WI38 (cell line): ENCODE data around the gene VASN.

Source experiments
- H3K4me3 ChIP-seq: 2 replicates; pipeline ENCODE4 v1.5.1; 2011; ENCODE audit warnings: low read depth, mild to moderate bottlenecking, control low read depth, low read length
- TF ChIP-seq, protein P1 (sequence below): IDR thresholded peaks from 2 replicates; pipeline ENCODE4 v1.5.1; 2012; ENCODE audit warnings: low read depth, mild to moderate bottlenecking, control low read depth, low read length

Gene VASN

DNA sequence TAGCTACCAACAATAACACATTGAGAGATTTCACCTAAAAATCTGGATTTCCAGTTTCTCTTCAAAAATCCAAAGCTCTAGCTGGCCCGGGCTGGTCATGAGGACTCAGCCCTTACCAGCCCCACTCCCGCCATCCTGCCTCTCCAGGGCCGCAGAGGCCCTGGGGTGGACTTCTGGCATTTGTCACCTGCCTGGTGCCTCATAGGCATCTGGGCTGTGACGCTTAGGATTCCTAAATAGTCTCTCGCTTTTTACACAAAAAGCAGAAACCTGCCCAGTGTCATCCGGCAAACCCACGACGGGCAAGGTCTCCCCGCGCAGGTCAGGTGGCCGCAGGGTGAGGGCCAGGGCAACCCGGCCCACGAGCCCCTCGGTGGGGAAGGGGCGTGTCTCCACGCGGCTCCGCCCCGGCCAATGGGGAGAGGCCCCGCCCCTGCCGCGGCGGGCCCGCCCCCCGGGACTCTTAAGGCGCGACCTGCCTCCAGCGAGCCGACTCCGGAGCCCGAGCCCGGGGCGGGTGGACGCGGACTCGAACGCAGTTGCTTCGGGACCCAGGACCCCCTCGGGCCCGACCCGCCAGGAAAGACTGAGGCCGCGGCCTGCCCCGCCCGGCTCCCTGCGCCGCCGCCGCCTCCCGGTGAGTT, at the start of gene VASN:
Gene VASN, plus strand, starts transcription at position 492 of the 644 bp plus-strand sequence. CDS start 9,030 bp downstream, outside the sequence.
- H3K4me3 ChIP-seq = peak within 1 kb of the TSS; percentile 97
- TF ChIP-seq, protein P1, sequence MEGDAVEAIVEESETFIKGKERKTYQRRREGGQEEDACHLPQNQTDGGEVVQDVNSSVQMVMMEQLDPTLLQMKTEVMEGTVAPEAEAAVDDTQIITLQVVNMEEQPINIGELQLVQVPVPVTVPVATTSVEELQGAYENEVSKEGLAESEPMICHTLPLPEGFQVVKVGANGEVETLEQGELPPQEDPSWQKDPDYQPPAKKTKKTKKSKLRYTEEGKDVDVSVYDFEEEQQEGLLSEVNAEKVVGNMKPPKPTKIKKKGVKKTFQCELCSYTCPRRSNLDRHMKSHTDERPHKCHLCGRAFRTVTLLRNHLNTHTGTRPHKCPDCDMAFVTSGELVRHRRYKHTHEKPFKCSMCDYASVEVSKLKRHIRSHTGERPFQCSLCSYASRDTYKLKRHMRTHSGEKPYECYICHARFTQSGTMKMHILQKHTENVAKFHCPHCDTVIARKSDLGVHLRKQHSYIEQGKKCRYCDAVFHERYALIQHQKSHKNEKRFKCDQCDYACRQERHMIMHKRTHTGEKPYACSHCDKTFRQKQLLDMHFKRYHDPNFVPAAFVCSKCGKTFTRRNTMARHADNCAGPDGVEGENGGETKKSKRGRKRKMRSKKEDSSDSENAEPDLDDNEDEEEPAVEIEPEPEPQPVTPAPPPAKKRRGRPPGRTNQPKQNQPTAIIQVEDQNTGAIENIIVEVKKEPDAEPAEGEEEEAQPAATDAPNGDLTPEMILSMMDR = no peak

GRCh38 chr16:4322121-4323052, 49.3 kb upstream of the VASN start:
- H3K4me3 ChIP-seq = no peak overlapping the region
- TF ChIP-seq, protein P1 = no peak

GRCh38 chr16:4323071-4323844, 48.4 kb upstream of the VASN start:
- no peak overlapping the region for H3K4me3 ChIP-seq
- TF ChIP-seq, protein P1 = no peak

- TF ChIP-seq, protein P1 = no peak
- no peak overlapping the region for H3K4me3 ChIP-seq
These were observed 47.7 kb upstream of the VASN start for GRCh38 chr16:4323845-4324488.

DNA sequence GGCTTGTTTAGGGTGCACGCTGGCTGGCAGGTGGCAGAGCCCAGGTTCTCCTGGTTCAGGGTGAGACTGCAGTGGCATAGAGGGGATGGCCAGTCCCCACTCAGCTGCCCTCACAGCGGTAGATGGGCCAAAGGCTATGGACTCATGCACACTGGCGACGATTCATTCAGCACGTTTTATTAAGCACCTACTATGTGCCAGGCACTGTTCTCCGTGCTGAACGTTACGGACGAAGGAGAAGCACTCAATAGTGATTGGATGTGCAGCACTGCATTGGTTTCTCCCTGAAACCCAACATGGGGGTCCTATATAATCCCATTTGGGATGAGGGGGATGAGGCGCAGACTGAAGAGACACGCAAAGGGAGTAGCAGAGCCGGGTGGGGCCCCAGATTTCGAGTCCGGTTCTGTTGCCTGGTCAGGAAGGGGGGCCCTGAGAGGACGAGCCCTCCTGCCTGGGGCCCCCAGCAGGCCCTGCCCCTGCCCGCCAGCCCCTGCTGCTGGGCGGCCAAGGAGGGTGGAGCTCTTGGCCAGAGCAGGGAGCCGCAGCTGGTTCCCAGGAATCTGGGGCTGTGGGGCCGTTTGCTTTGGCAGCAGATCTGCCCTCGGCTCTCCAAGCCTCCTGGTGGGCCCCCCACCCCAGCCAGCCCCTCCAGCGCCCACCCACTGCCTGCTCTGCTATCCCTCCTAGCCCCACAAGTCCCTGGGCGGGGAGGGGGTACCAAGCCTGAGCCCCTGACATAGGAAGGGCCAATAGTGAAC, 47.0 kb upstream of the VASN start:
- no peak overlapping the region for H3K4me3 ChIP-seq
- TF ChIP-seq, protein P1 = no peak

DNA sequence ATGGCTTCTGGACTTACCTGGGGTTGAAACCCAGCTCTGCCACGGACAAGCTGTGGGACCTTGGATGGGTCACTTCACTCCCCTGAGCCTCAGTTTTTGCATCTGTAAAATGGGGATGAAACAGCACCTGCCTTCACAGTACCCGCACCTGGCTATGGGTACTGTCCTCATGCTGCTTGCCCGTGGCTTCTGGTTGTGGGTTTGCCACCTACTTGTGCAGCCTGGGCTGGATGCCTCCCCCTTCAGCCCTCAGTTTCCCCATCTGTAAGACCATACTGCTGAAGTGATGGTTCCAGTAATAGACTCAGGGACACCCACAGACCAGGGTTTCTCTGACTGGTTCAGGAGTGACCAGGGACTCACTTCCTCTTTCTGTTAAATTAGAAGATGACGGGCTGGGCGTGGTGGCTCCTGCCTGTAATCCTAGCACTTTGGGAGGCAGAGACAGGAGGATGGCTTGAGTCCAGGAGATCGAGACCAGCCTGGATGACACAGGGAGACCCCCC, 46.3 kb upstream of the VASN start:
- no peak overlapping the region for H3K4me3 ChIP-seq
- TF ChIP-seq, protein P1 = no peak
